HepG2 (cell line): ENCODE data around the gene AKAP8. TPM values are rescaled to one million over a fixed set of nuclear protein-coding genes. Genes with fewer than 3 reads are reported as not detected.

Experiments used
- ATAC-seq: fragments of 200-7000 bp; cut with Tn5 transposase; 3 replicates; pipeline ENCODE4 v1.9.1; 2020; ENCODE audit warnings: mild to moderate bottlenecking, moderate library complexity
- BruUV-seq: library from RNA; stranded (reverse); fragments of 400-500 nt; replicated peaks from 2 replicates; lab custom pipeline; 2021; lab: Mats Ljungman, UMichigan
- CTCF ChIA-PET: fragments of 300-600 bp; formaldehyde crosslinking; extraction: SDS; loops from one replicate; lab custom pipeline; 2021; ENCODE audit warnings: low total read pairs, inconsistent platforms, low intra/inter-chr PET ratio; lab: Yijun Ruan, JAX
- POLR2A ChIA-PET: fragments of 350-600 bp; sonication (Branson Sonifier 250); formaldehyde crosslinking; loops from one replicate; lab custom pipeline; 2020; ENCODE audit warnings: antibody characterized with exemption, inconsistent platforms; lab: Yijun Ruan, JAX
- DNase-seq: peaks from one replicate; pipeline ENCODE4 v3.0.0-alpha.2; 2015; ENCODE audit warnings: low spot score
- FAIRE-seq: peaks from 3 replicates; lab custom pipeline; 2011; peaks lifted over from hg19 to GRCh38; lab: Jason Lieb, UNC
- H2AFZ ChIP-seq: one replicate; pipeline ENCODE4 v1.6.1; 2011; ENCODE audit warnings: low read length, inconsistent platforms
- H3K27ac ChIP-seq: fragments of 300-600 bp; 3 replicates; pipeline ENCODE4 v1.8.0; 2011; ENCODE audit warnings: mixed run types, mild to moderate bottlenecking, mixed read lengths, low read length, inconsistent platforms; ENCODE audit not compliant: insufficient read depth; ENCODE audit errors: extremely low read length
- H3K27me3 ChIP-seq, 2 experiments: fragments of 200-600 bp in 1 of 2; 2 replicates in 1 of 2; 3 replicates in 1 of 2; pipeline versions ENCODE4 v1.6.0 to v1.8.0; 2011; ENCODE audit warnings: low read length in 2 of 2, mild to moderate bottlenecking in 2 of 2, moderate library complexity in 2 of 2, inconsistent platforms in 1 of 2; ENCODE audit not compliant: insufficient read depth in 2 of 2, control insufficient read depth in 1 of 2
- H3K36me3 ChIP-seq, 2 experiments: fragments of 200-600 bp in 1 of 2; replicated peaks in 1 of 2; 2 replicates in 1 of 2; 3 replicates in 1 of 2; pipeline versions ENCODE4 v1.5.1 to v1.8.0; 2011; ENCODE audit warnings: low read length in 2 of 2, inconsistent platforms in 1 of 2; ENCODE audit not compliant: insufficient read depth in 2 of 2, control insufficient read depth in 1 of 2
- H3K4me1 ChIP-seq: 2 replicates; pipeline ENCODE4 v1.5.1; 2012; ENCODE audit warnings: low read length, inconsistent platforms; ENCODE audit not compliant: insufficient read depth
- H3K4me2 ChIP-seq: 2 replicates; pipeline ENCODE4 v1.6.0; 2011; ENCODE audit warnings: low read depth, low read length, inconsistent platforms
- H3K4me3 ChIP-seq, 3 experiments: fragments of 200-600 bp in 1 of 3; sonication (generic), shearing (Covaris generic) in 1 of 3; replicated peaks in 1 of 3; 2 replicates each; pipeline ENCODE4 v1.5.1; 2011 to 2016; ENCODE audit warnings: low read length in 3 of 3, inconsistent platforms in 2 of 3, low read depth in 2 of 3, mild to moderate bottlenecking in 2 of 3, control low read depth in 1 of 3, mixed read lengths in 1 of 3; ENCODE audit not compliant: insufficient read depth in 1 of 3
- H3K79me2 ChIP-seq: one replicate; pipeline ENCODE4 v1.6.1; 2011; ENCODE audit warnings: low read length, inconsistent platforms; ENCODE audit not compliant: insufficient read depth
- H3K9ac ChIP-seq: 2 replicates; pipeline ENCODE4 v1.6.0; 2011; ENCODE audit warnings: mild to moderate bottlenecking, low read depth, low read length, inconsistent platforms; ENCODE audit not compliant: insufficient read depth
- H3K9me3 ChIP-seq: 2 replicates; pipeline ENCODE4 v1.5.1; 2012; ENCODE audit warnings: mild to moderate bottlenecking, low read length
- H4K20me1 ChIP-seq: 2 replicates; pipeline ENCODE4 v1.6.0; 2011; ENCODE audit warnings: inconsistent platforms, mild to moderate bottlenecking, low read length, moderate library complexity; ENCODE audit not compliant: insufficient read depth
- AKAP8 ChIP-seq: sonication (generic); formaldehyde crosslinking; IDR thresholded peaks from 2 replicates; pipeline ENCODE4 v1.5.1; 2020; ENCODE audit warnings: mild to moderate bottlenecking, missing genetic modification reagents
- ATF7 ChIP-seq, 2 experiments: fragments of 450-650 bp in 1 of 2; sonication (generic) in 1 of 2; formaldehyde crosslinking in 1 of 2; IDR thresholded peaks; 2 replicates each; pipeline versions ENCODE4 v1.4.0 to v1.6.1; 2016 to 2020; ENCODE audit warnings: antibody characterized with exemption in 1 of 2, mild to moderate bottlenecking in 1 of 2, missing genetic modification reagents in 1 of 2
- NFE2L2 ChIP-seq: fragments of 150-350 bp; IDR thresholded peaks from 2 replicates; pipeline ENCODE4 v1.6.1; 2014; ENCODE audit warnings: low read length
- NPAS2 ChIP-seq: sonication (generic); formaldehyde crosslinking; IDR thresholded peaks from 2 replicates; pipeline ENCODE4 v1.8.0; 2022; ENCODE audit warnings: mild to moderate bottlenecking, missing genetic modification reagents, borderline replicate concordance
- SPEN ChIP-seq: sonication (generic); formaldehyde crosslinking; IDR thresholded peaks from 2 replicates; pipeline ENCODE4 v1.5.1; 2020; ENCODE audit warnings: low read depth, mild to moderate bottlenecking, missing genetic modification reagents
- TP53 ChIP-seq: sonication (generic); formaldehyde crosslinking; conservative IDR thresholded peaks from 2 replicates; pipeline ENCODE4 v1.4.0; 2020; ENCODE audit warnings: missing genetic modification reagents
- ZBTB2 ChIP-seq: sonication (generic); formaldehyde crosslinking; IDR thresholded peaks from 2 replicates; pipeline ENCODE4 v1.8.0; 2022; ENCODE audit warnings: low read depth, missing genetic modification reagents
- ZFYVE20 ChIP-seq: sonication (generic); formaldehyde crosslinking; IDR thresholded peaks from 2 replicates; pipeline ENCODE4 v1.8.0; 2023; ENCODE audit warnings: low read depth, mild to moderate bottlenecking, moderate library complexity, missing genetic modification reagents, borderline replicate concordance
- ZNF431 ChIP-seq: sonication (generic); formaldehyde crosslinking; IDR thresholded peaks from 2 replicates; pipeline ENCODE4 v1.9.0; 2022; ENCODE audit warnings: missing genetic modification reagents, low read depth, mild to moderate bottlenecking, borderline replicate concordance
- ZNF598 ChIP-seq: sonication (generic); formaldehyde crosslinking; IDR thresholded peaks from 2 replicates; pipeline ENCODE4 v1.5.1; 2020; ENCODE audit warnings: mild to moderate bottlenecking, missing genetic modification reagents, borderline replicate concordance
- ZNF674 ChIP-seq: sonication (generic); formaldehyde crosslinking; IDR thresholded peaks from 2 replicates; pipeline ENCODE4 v1.5.0; 2020; ENCODE audit warnings: low read depth, mild to moderate bottlenecking, missing genetic modification reagents
- ZZZ3 ChIP-seq: sonication (generic); formaldehyde crosslinking; IDR thresholded peaks from 2 replicates; pipeline ENCODE4 v1.4.0; 2020; ENCODE audit warnings: missing genetic modification reagents, mild to moderate bottlenecking, borderline replicate concordance
- WGBS: methylation state at CpG from one replicate; pipeline ENCODE4 v1.1.6; 2017; ENCODE audit warnings: low lambda C conversion rate; 5-methylcytosine and 5-hydroxymethylcytosine counted together
- in situ Hi-C: cut with HindIII; loops from 2 replicates; pipeline ENCODE4 v1.10.0; 2017; ENCODE audit warnings: low pct_unique_long_range_greater_than_20kb; ENCODE audit not compliant: extremely low pct_ligation_motif_present
- intact Hi-C: fragments of 100-400 bp; cut with micrococcal nuclease; formaldehyde crosslinking; loops from one replicate; pipeline ENCODE4 v1.10.0; 2022; ENCODE audit not compliant: unreplicated experiment
- polyA plus RNA-seq, 8 experiments: library from polyadenylated mRNA; depleted of rRNA in 3 of 8; stranded (reverse) in 7 of 8; unstranded in 1 of 8; fragments of >200 nt; fragmentation: Illumina TruSeq in 4 of 8; extraction: Trizol in 4 of 8; gene quantifications; 2 replicates each; pipeline versions ENCODE4 v1.2.1 to v1.2.3, GENCODE V29; 2011 to 2016; ENCODE audit warnings: low read depth in 4 of 8, missing spikeins in 1 of 8, mixed read lengths in 1 of 8; ENCODE audit not compliant: insufficient read depth in 1 of 8
- total RNA-seq, 5 experiments: library from RNA; depleted of rRNA; stranded (reverse); fragments of >200 nt; fragmentation: Illumina TruSeq; extraction: Trizol; gene quantifications; 2 replicates each; pipeline ENCODE4 v1.2.3, GENCODE V29; 2016; ENCODE audit warnings: low read depth in 1 of 5
- TF ChIP-seq, protein P1 (sequence below): sonication (generic); formaldehyde crosslinking; IDR thresholded peaks from 2 replicates; pipeline ENCODE4 v1.9.0; 2021; ENCODE audit warnings: missing genetic modification reagents, mild to moderate bottlenecking, borderline replicate concordance
- TF ChIP-seq, protein P2 (sequence below): sonication (generic); formaldehyde crosslinking; IDR thresholded peaks from 2 replicates; pipeline ENCODE4 v1.9.0; 2021; ENCODE audit warnings: missing genetic modification reagents, mild to moderate bottlenecking, borderline replicate concordance

The AKAP8 gene
- total and polyA plus RNA-seq, 2 of the 13 experiments (the other 11 are each of a cell fraction or from before 2014, with no cell fraction given), result 15.9 to 22.1 TPM

DNA sequence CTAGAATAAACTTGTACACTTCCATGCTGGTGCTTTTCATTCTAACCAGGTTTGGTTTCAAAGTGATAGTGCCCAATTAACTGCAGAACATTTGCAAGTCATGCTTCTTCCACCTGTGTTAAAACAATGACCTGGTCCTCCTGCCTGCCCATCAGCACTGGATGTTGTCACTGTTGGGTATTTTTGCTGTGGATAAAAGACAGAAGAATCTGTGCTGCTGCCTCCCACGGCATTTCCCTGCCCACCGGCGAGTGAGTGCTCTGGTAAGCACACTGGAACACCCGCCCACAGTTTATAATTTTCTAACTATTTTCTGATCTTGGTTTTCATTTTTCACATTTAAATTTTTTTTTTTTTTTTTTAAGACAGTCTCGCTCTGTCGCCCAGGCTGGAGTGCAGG is 2.3 kb upstream of the AKAP8 start:
- TF ChIP-seq NFE2L2 (0 out of 2 replicates have a peak, but pooled peaks have one; percentile 26), NPAS2 (CRISPR knock-in tag) (no peak)
- H3K9me3 ChIP-seq, result no peaks in the 10 kb centered on the region
- ChIA-PET CTCF (no interaction called here), POLR2A (interaction anchor here (0.7 kb wide), 1 partner anchor 697 kb away, joined by 4 read pairs; no protein-coding TSS in a partner anchor)
- no peaks in the 10 kb centered on the region; a peak in 1 of 5 replicates for H3K27me3 ChIP-seq
- no peak overlapping the region for H3K27ac ChIP-seq
- DNase-seq (no peak), ATAC-seq (no peak), FAIRE-seq (no peak)
- intact Hi-C loops (no loop called here), in situ Hi-C loops (no loop called here)
- no peak overlapping the region for H3K9ac ChIP-seq
- no peak overlapping the region for H3K4me2 ChIP-seq
- peaks cover 1 to 22% of the 10 kb centered on the region in 2 experiments; a peak in 3 of 5 replicates for H3K36me3 ChIP-seq
- peaks cover 24% of the 10 kb centered on the region for H3K79me2 ChIP-seq
- H4K20me1 ChIP-seq, result peaks cover 18% of the 10 kb centered on the region
- WGBS, result 98% methylated on average over 6 of the region's 6 CpGs
- H2AFZ ChIP-seq, result no peak overlapping the region
- no TSS peak for BruUV-seq
- peaks cover 36% of the 10 kb centered on the region for H3K4me1 ChIP-seq
- no peak overlapping the region for H3K4me3 ChIP-seq

- ATAC-seq (no peak), DNase-seq (no peak), FAIRE-seq (no peak)
- H3K9ac ChIP-seq, result no peak overlapping the region
- 95% methylated on average over 2 of the region's 2 CpGs for WGBS
- peaks cover 22% of the 10 kb centered on the region for H4K20me1 ChIP-seq
- peaks cover 0 to 19% of the 10 kb centered on the region in 2 experiments; a peak in 2 of 5 replicates for H3K36me3 ChIP-seq
- no peak overlapping the region for H3K4me2 ChIP-seq
- H3K79me2 ChIP-seq, result peaks cover 28% of the 10 kb centered on the region
- H3K9me3 ChIP-seq, result no peaks in the 10 kb centered on the region
- no peak overlapping the region for H3K27ac ChIP-seq
- no peak overlapping the region for H3K4me3 ChIP-seq
- in situ Hi-C loops, result no loop called here
- CTCF ChIA-PET, result no interaction called here
- H3K27me3 ChIP-seq, result no peaks in the 10 kb centered on the region; a peak in 1 of 5 replicates
- no peak overlapping the region for H2AFZ ChIP-seq
- peaks cover 40% of the 10 kb centered on the region for H3K4me1 ChIP-seq
- BruUV-seq, result no TSS peak
- POLR2A ChIA-PET, result no interaction called here
- intact Hi-C loops, result no loop called here
- no peak for TF ChIP-seq ZNF674 (CRISPR knock-in tag)
- TF ChIP-seq TP53 (CRISPR knock-in tag), result no peak
- TF ChIP-seq ZZZ3 (CRISPR knock-in tag), result no peak
- no peak for TF ChIP-seq ATF7 (IDR thresholded peaks at IDR 0.05)
- TF ChIP-seq ATF7 (CRISPR knock-in tag; IDR thresholded peaks at IDR 0.05), result no peak
- TF ChIP-seq AKAP8 (CRISPR knock-in tag), result no peak
- no peak for TF ChIP-seq ZNF598 (CRISPR knock-in tag)
- TF ChIP-seq, protein P1, sequence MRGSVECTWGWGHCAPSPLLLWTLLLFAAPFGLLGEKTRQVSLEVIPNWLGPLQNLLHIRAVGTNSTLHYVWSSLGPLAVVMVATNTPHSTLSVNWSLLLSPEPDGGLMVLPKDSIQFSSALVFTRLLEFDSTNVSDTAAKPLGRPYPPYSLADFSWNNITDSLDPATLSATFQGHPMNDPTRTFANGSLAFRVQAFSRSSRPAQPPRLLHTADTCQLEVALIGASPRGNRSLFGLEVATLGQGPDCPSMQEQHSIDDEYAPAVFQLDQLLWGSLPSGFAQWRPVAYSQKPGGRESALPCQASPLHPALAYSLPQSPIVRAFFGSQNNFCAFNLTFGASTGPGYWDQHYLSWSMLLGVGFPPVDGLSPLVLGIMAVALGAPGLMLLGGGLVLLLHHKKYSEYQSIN, result no peak
- no peak for TF ChIP-seq SPEN (CRISPR knock-in tag)
- no peak for TF ChIP-seq ZBTB2 (CRISPR knock-in tag)
- TF ChIP-seq, protein P2, sequence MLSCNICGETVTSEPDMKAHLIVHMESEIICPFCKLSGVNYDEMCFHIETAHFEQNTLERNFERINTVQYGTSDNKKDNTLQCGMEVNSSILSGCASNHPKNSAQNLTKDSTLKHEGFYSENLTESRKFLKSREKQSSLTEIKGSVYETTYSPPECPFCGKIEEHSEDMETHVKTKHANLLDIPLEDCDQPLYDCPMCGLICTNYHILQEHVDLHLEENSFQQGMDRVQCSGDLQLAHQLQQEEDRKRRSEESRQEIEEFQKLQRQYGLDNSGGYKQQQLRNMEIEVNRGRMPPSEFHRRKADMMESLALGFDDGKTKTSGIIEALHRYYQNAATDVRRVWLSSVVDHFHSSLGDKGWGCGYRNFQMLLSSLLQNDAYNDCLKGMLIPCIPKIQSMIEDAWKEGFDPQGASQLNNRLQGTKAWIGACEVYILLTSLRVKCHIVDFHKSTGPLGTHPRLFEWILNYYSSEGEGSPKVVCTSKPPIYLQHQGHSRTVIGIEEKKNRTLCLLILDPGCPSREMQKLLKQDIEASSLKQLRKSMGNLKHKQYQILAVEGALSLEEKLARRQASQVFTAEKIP (CRISPR knock-in tag), result no peak
- TF ChIP-seq ZNF431 (CRISPR knock-in tag), result no peak
- no peak for TF ChIP-seq ZFYVE20
Observed at GRCh38 chr19:15381429-15381828, 1.8 kb upstream of the AKAP8 start.
